Mesothelial cell of epicardium (in vitro differentiated cells): Measurements from ENCODE around the gene FOXF2. TPM values are rescaled to one million over a fixed set of nuclear protein-coding genes. Genes with fewer than 3 reads are reported as not detected.

Experiments
- DNase-seq, 2 experiments: peaks; one replicate each; pipeline ENCODE4 v3.0.0; 2021; ENCODE audit warnings: low spot score in 2 of 2; ENCODE audit not compliant: unreplicated experiment in 2 of 2
- H3K27ac Mint-ChIP-seq: 2 replicates; pipeline ENCODE4 v1.8.0; 2021; ENCODE audit warnings: mixed read lengths
- H3K27me3 Mint-ChIP-seq: 2 replicates; pipeline ENCODE4 v1.8.0; 2021; ENCODE audit warnings: low read depth, mixed read lengths
- H3K36me3 Mint-ChIP-seq: 2 replicates; pipeline ENCODE4 v1.8.0; 2021; ENCODE audit warnings: mixed read lengths
- H3K4me1 Mint-ChIP-seq: 2 replicates; pipeline ENCODE4 v1.8.0; 2021; ENCODE audit warnings: mixed read lengths
- H3K4me3 Mint-ChIP-seq: 2 replicates; pipeline ENCODE4 v1.8.0; 2021; ENCODE audit warnings: mild to moderate bottlenecking, moderate library complexity, mixed read lengths
- H3K9me3 Mint-ChIP-seq: 2 replicates; pipeline ENCODE4 v1.8.0; 2021; ENCODE audit warnings: mixed read lengths
- microRNA-seq: library from miRNA; unstranded; fragments of <30 nt; microRNA quantifications from one replicate; pipeline ENCODE4 v1.2.0, GENCODE V29; 2021; ENCODE audit warnings: inconsistent platforms, mixed read lengths
- total RNA-seq: library from RNA; stranded (reverse); gene quantifications from 3 replicates; pipeline ENCODE4 v1.2.1, GENCODE V29; 2021
- TF ChIP-seq, protein P1 (sequence below): fragments of 200-600 bp; sonication (generic); IDR thresholded peaks from one replicate; pipeline ENCODE4 v1.5.0; 2021; ENCODE audit warnings: antibody characterized with exemption; ENCODE audit not compliant: unreplicated experiment

The FOXF2 gene
- total RNA-seq, 1 donor from 2014 or later = 0.13 TPM

DNA sequence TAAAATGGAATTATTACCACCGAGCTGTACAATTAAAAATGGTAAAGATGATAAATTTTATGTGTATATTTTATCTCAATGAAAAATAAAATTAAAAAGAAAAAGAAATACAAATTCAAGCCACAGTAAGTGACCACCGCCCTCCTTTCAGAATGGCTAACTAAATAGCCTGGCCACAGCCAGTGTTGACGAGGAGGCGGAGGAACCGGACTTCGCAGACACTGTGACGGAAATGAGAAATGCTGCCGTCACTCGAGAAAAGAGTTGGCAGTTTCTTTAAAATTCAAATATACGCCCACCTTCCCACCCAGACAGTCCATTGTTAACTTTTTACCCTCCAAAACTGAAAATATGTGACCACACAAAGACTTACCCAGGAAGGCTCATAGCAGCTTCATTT is 50.0 kb downstream of the FOXF2 start:
- DNase-seq = no peak
- Mint-ChIP-seq H3K27me3 (peaks cover 67% of the 10 kb centered on the region), H3K27ac (no peak overlapping the region), H3K36me3 (no peaks in the 10 kb centered on the region), H3K9me3 (peaks cover 3% of the 10 kb centered on the region), H3K4me1 (peaks cover 5% of the 10 kb centered on the region), H3K4me3 (no peak overlapping the region)
- TF ChIP-seq, protein P1, sequence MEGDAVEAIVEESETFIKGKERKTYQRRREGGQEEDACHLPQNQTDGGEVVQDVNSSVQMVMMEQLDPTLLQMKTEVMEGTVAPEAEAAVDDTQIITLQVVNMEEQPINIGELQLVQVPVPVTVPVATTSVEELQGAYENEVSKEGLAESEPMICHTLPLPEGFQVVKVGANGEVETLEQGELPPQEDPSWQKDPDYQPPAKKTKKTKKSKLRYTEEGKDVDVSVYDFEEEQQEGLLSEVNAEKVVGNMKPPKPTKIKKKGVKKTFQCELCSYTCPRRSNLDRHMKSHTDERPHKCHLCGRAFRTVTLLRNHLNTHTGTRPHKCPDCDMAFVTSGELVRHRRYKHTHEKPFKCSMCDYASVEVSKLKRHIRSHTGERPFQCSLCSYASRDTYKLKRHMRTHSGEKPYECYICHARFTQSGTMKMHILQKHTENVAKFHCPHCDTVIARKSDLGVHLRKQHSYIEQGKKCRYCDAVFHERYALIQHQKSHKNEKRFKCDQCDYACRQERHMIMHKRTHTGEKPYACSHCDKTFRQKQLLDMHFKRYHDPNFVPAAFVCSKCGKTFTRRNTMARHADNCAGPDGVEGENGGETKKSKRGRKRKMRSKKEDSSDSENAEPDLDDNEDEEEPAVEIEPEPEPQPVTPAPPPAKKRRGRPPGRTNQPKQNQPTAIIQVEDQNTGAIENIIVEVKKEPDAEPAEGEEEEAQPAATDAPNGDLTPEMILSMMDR = no peak

- H3K27ac Mint-ChIP-seq = no peak overlapping the region
- DNase-seq = no peak
- peaks cover 3% of the 10 kb centered on the region for H3K9me3 Mint-ChIP-seq
- TF ChIP-seq, protein P1 = no peak
- H3K27me3 Mint-ChIP-seq = peaks cover 49% of the 10 kb centered on the region
- no peaks in the 10 kb centered on the region for H3K4me1 Mint-ChIP-seq
- no peak overlapping the region for H3K4me3 Mint-ChIP-seq
- no peaks in the 10 kb centered on the region for H3K36me3 Mint-ChIP-seq
Observed at GRCh38 chr6:1442929-1443328, 53.6 kb downstream of the FOXF2 start.

Small RNA genes within 50 kb of the gene (microRNA-seq; reads per million reads assigned to microRNA genes)
- gene MIR6720 = not detected

Other genes with a start within 250 kb of the FOXF2 start
- gene FOXQ1, start 77.5 kb upstream of the FOXF2 start, total RNA-seq = 0.20 to 0.53 TPM (median 0.41 TPM) in 3 replicates
- 49.8 to 52.2 TPM (median 50.5 TPM) in 3 replicates for gene FOXC1, start 220.3 kb downstream of the FOXF2 start, total RNA-seq